T-helper 22 cell (primary cell): ENCODE results near the gene APOA4.
"Not testable (repeated sequence)": the region's sequence is repeated elsewhere in the genome, so short reads cannot be mapped to it uniquely, and the experiment has no call there.

Experiments used
- DNase-seq: peaks from one replicate; pipeline ENCODE4 v3.0.0-alpha.2; 2020; ENCODE audit warnings: low read depth

The APOA4 gene

DNA sequence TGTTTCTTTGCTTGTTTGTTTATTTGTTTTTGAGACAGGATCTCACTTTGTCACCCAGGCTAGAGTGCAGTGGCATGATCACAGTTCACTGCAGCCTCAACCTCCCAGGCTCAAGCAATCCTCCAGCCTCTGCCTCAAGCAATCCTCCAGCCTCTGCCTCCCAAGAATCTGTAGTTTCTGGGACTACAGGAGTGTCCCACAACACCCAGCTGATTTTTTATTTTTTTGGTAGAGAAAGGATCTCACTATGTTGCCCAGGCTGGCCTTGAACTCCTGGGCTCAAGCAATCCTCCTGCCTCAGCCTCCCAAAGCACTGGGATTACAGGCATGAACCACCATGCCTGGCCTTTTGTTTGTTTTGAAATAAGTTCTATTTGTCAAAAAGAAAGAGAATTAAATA is 21.4 kb downstream of the APOA4 start:
- DNase-seq, result not testable (repeated sequence)

DNA sequence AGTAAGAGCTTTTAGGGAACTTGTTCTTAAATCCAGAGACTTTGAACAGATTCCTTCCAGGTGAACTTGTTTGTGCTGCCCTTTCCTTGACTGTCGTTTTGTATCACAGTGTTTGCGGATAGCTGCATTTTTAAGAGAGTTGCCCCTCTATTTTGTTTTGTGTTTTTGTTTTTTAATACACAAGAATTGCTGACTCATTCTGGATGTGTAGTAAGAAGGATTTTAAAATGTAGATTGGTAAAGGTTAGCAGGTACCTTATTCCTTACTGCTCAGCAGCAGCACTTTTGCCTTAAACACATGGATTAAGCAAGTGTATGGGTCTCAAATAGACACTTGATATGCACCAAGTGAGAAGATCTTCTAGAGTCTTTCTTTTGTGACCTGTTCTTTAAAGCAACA is 22.5 kb downstream of the APOA4 start:
- DNase-seq, result no peak

DNA sequence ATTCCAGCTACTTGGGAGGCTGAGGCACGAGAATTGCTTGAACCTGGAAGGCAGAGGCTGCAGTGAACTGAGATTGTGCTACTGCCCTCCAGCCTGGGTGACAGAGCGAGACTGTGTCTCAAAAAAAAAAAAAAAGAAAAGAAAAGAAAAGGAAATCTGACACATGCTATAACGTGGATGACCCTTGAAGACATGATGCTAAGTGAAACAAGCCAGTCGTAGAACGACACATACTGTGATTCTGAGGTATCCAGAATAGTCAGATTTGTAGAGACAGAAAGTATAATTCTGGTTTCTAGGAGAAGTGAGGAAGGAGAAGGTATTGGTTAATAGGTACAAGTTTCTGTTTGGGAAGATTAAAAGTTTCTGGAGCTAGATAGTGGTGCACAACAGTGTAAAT is 24.7 kb downstream of the APOA4 start:
- DNase-seq, result no peak

DNA sequence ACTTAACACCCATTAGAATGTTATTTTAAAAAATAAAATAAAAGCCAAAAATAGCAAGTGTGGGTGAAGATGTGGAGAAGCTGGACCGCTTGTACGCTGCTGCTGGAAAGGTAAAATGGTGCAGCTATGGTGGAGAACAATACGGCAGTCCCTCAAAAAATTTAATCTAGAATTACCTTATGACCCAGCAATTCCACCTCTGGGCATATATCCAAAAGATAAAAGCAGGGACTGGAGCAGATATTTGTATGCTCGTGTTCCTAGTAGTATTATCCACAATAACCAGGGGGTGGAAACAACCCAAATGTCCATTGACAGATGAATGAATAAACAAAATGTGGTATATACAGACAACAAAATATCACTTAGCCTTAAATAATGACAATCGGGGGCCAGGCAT is 25.3 kb downstream of the APOA4 start:
- DNase-seq, result no peak

DNA sequence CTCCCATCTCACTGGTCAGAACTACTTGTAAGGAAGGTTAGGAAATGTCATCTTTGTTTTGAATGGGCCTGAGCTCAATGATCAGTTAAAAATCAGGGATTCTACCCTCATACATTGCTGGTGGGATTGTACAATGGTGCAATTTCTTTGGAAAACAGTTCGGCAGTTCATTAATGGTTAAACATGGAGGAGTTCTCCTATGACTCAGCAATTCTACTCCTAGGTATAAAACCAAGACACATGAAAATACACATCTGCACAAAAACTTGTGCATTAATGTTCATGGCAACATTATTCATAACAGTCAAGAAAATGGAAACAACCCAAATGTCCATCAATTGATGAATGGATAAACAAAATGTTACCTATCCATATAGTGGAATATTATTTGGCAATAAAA is 26.6 kb downstream of the APOA4 start:
- DNase-seq, result no peak

DNA sequence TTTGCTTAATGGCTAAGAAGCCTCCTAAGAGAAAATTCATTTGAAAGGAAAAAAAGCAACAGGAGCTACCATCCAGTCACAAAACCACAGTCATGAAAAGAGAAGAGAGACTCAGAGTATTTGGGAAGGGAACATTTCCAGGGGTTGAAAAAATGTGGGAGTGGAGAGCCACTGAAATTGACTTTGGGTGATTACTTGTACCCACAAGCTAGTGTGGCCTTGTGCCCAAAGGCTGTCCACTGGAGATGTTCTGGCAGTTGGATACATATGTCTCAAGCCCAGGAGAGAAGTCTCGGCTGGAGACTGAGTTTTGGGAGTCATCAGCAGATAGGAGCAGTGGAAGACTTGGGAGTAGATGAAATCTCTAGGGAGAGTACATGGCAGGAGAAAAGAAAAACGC is 28.3 kb downstream of the APOA4 start:
- DNase-seq, result no peak

DNA sequence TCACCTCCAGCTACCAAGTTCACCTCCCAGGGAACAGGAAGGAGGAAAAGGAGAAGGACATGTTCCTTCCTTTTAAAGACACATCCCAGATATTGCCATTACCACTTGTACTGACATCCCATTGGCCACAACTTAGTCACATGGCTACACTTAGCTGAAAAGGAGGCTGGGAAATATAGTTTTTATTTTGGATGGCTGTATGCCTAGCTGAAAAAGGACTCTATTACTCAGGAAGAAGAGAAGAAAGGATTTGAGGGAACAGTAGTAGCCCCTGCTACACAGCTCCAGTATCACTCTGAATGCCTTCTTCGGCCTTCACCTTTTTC is 29.4 kb downstream of the APOA4 start:
- no peak for DNase-seq

DNA sequence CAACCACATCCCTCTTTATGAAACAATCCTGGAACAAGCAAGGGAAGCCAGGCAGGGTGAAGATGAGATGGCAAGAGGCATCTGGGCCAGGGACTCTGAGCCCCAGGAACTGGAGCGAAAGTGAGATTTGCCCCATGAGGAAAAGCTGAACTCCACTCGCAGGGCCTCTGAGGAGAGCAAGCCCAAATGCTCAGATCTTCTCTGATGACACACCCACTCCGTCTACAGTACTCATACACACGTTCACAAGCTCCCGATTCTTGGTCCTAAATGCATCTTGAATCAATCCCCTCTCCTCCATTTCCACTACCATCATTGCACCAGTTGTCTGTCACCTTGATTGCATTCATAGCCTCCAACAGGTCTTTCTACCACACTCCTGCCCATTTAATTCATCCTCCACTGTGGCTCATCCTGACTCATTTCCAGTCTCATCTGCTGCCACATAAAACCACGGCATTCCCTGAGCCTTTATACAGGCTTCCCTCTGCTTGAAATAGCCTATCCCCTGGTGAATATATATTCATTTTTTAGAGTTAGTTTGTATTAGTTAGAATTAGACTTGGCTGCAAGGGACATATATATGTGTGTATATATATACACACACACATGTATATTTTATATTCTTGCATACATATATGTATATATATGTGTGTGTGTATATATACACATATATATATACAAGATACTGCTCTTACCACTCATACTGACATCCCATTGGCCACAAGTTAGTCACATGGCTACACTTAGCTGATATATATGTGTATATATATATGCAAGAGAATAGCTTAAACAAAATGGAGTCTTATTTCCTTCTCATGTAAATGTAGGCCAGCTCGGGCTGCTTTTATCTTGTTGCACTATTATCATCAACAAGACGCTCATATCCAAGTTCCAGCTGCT is 30.0 kb downstream of the APOA4 start:
- no peak for DNase-seq

DNA sequence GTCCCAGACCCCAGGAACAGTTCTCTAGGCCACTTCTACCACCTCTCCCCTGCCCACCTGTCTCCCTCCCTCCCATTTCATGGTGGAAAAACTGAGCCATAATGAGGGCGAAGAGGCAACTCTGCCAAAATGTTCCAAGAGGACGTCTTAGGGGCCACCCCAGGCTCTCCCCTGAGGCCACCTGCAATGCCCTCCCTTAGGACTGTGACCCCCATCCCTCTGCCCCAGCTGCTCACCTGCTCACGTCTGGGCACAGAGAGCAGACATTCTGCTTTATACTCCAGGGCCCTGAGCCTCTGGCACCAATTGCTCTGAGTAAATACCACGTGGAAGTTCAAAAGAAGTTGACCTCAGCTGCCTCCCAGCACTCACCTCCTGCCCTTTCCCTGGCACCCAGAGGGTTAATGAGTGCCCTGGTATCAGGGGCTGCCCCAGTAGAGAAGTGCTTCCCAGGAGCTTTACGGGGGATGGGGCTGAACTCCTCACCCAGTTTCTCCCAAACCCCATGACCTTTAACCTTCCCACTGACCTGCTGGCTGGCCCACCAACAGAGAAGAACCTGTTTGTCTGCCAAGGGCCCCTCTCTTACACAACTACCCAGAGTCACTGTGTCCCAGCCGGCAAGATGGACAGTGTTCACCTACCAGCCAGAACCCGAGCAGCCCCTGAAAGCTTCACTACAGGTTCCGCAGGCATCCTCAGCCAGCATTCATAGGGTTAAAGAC is 30.8 kb downstream of the APOA4 start:
- no peak for DNase-seq

DNA sequence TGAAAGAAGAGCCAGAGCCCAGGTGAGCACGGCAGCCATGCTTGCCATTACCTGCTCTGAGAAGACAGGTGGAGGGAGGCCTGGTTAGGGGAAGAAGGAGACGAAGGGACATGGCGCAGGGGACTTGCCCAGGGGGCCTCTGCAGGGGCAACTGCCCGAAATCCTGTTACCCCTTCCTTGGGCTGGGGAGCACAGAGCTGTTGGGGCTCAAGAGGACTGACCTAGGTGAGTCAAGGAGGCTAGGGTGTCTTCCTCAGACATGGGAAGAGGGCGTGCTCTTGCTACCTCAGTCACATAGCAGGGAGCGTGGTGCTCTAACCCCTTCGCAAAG is 31.3 kb downstream of the APOA4 start, which contains the start of gene APOA5:
TSS of gene APOA5 (minus strand) at position 67 of the 331 bp plus-strand sequence. CDS start at position 48, 19 bp downstream.
- no peak for DNase-seq

DNA sequence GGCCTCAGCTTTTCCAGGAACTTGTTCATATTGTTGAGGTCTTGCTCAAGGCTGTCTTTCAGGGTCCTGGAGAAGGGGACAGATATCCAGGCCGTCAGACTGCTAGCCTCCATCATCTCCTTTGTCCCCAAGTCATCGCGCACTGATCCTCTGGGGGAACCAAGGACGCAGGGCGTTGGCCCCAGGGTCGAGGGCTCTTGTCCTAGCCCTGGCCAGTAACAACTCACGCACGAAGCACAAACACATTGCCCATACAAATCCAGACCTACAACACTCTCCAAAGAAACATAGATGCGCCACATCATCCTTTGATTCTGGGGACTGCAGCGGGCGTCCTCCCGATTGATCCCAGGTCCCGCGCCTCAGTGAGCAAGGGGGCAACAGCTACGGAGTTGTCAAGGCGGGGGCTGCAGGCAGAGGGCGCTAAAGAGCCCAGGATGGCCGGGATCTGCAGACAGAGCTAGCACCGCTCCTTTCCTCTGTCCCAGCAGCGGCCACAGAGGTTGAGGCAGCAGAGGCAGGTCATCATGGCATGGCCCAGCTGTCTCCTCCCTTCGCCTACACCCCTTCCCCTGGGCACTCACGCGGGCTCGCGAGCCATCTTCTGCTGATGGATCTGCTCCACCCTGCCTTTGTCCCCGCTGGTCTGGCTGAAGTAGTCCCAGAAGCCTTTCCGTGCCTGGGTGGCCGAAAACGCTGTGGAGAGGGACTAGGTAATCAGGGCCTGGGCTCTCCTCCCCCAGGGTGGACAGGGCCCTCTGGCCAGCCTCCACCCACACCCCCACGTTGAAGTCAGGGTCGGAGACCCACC is 31.9 kb downstream of the APOA4 start:
- DNase-seq, result peak; percentile 48

DNA sequence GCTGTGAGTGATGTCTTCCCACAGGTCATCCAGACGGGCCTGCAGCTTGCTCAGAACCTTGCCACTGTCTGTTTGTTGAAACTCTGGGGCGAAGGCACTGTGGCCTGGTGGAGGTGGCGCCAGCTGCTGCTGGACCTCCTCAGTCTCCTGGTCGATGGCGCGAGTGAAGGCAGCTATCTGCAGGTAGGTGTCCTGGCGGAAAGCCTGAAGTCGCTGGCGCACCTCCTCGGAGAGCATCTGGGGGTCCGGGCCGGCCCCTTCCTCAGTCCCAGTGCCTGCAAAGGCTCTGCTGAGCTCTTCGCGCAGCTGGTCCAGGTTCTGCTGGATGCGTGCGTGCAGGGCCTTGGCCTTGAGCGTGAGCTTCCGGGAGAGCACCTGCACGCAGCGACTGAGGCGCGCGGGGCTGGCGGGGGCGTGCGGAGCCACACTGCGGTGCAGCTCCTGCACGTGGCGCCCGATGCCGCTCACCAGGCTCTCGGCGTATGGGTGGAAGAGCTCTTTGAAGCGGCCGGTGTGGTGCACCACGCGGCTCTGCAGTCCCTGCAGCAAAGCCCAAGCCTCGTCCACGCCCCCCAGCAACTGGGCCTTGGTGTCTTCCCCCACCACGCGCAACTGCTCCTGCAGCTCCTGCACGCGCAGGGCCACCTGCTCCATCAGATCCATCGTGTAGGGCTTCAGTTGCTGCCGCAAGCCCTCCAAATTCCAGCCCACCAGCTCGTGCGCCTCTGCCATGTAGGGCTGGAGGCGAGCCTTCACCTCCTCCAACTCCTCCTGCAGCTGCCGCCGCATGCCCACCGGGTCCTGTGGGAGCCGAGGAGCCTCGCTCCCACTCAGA is 32.7 kb downstream of the APOA4 start:
- DNase-seq, result no peak

DNA sequence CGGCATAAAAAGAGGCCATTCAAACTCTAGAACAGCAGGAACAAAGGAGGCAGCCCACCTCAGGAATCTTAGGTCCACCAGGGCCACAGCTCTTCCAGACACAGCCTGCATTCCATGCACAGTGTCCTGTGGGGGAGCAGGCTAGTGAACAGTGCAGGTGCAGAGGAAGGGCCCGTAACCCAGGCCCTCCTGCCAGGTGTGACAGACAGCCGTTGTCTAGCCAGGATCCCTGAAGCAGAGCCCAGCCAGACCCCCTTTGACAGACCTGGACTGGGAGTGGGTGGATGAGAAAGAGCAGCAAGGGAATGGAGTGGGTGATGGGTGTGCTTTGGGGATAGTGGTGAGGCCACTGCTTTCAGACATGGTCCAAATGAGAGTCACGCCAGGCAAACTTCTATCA is 34.1 kb downstream of the APOA4 start:
- DNase-seq, result no peak

DNA sequence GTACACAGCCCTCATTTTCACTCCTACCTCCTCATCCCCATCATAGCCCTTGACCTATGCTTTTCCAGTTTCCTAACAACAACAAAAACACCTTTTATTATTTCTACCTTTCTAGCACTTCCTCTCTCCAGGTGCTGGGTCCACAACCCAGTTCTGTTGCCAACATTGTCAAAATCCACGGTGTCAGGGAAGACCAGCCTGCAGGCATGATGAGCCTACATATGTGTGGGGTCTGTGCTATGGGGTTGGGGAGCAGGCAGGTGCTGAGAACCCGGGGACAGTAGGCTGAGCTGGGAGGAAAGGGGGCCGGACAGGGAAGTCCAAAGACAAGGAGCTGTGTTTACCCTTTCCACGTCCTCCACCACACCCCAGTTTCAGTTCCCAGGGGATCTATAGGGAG is 34.6 kb downstream of the APOA4 start:
- no peak for DNase-seq

DNA sequence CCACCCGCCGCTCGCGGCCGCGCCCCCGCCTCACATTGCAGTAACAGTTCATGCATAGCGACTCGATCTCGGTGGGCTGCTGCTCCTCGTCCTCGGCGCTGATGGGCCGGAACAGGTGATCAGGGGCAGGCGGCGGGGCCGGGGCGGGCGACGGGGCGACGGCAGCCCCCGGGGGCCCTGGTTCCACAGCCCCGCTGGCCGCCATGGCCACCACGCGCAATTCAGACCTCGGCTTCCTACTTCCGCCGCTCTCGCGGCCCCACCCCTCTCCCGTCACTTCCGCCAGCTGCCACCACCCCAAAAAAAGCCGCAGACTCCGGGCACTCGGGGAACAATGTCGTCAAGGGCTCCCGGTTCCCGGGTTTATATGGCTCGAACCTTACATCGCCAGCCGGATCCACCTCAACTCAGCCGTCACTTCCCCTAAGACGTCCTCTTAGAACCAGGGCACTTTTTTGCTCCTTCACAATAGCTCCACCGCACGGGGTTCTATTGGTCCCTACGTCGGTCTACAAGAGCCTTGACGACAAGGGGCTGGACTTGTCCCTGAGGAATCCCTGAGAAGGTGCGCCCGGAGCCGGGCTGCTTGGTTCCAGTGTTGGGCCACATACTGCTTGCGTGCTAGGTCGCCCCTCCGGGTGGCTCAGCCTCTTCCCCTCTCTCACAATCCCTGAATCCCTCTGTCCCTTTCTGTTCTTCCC is 35.2 kb downstream of the APOA4 start, which contains the start of gene ZPR1:
TSS of gene ZPR1 (minus strand) at position 238 of the 701 bp plus-strand sequence. CDS start at position 205, 33 bp downstream.
- peak; percentile 81 for DNase-seq

DNA sequence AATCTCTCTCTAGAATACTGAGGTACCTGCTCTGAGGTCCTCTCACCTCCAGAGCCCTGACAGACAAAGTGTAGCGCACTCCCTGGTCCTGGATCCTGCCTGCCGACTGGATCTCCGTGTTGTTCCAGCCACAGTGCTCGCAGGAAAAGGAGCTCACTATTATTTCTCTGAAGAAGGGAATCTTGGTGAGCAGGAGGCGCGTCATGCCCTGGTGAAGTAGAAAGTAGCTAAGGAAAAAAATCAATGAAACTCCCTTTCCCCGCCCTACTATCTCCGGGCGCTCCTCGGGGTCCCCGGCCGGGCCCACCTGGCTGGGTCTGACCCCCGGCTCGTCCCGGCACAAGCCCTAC is 35.7 kb downstream of the APOA4 start:
- DNase-seq, result no peak

DNA sequence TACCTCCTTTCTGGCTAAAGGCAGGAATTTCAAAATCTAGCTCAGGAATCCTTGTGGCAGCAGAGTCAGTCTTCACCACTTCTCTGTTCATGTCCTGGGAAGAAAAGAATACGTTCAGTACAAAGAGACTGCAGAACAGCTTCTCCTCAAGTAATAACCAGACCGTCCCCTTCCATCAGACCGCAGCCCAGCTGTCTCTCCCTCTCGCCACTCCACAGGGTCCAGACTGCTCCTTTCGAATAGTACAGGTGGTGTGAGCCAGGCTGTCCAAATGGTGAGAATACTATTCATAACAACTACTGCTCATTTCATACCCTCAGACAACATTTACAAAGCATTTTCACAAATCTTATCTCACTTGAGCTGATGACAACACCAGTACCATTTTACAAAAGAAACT is 36.1 kb downstream of the APOA4 start:
- no peak for DNase-seq

DNA sequence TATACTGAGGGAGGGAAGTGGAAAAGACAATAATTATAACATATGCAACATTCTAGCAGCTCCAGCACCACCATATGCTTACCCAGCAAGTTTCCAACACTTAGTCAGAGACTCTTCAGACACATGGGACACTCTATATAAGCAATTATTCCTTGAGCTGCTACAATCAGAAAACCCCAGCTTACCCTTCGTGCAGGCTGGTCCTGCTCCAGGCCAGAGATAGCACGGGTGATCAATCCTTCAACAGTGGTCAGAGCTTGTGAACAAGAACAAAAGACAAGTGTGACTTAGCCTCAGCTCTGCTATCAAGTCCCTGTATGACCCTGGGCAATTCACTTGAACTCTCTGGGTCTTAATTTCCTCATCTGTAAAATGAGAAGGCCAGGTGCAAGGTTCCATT is 36.8 kb downstream of the APOA4 start:
- no peak for DNase-seq

DNA sequence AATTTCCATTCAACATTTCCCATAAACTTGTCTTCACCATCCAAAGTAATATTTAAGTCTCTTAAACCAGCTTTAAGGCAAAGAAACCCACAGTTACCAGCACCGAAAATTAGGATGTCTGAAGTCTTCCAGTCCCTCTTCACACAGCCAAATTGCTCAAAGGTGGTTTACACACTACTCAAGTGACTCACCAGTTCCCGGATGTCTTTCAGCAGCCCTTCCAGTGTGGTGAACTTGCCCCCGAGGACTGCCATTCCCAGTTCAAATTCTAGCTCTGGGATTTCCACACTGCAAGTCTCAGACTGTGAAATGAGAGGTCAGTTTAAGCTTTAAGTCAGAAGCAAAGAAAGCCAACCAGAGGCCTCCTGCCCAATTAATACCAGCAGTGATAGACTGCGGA is 40.4 kb downstream of the APOA4 start:
- DNase-seq, result no peak

DNA sequence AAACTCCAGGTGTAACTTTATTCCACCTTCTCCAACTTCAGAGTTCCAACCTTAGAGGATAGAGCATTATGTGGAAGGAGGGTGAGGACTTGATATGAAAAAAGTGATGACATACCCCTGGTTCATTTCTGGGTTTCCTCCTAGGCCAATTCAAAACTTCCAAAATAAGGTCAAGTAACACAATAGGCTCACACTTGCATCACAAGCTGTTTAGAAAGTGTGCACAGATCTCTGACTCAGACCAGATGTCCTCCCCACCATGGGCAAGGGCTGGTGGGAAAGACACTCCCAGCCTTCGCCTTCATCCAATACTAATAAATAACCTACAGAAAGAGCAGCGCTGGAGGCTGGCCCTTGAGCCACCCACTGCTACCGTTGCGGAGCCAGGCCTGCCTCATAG is 44.5 kb downstream of the APOA4 start:
- no peak for DNase-seq

DNA sequence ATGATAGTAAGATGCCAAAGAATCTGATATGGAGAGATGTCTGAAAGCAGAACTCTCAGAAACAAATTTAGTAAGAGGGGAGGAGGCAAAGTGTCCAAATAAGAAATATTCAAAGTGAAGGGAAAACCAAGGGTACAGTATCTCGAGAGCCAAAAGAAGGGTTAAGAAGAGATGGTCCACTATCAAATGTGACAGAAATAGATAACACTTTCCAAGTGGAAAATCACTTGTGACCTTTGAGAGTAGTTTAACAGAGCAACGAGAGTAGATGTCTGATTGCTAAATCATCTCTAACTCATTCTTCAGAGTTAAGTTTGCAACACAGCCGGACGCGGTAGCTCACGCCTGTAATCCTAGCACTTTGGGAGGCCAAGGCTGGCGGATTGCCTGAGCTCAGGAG is 46.0 kb downstream of the APOA4 start:
- DNase-seq, result no peak
